A549 (cell line): Measurements from ENCODE around the gene MYH10. TPM values are rescaled to one million over a fixed set of nuclear protein-coding genes. Genes with fewer than 3 reads are reported as not detected.

Source experiments
- ATAC-seq, 2 experiments: fragments of 200-7000 bp in 1 of 2; fragments of >200 bp in 1 of 2; cut with Nextera tagmentation in 1 of 2; cut with Tn5 transposase in 1 of 2; 3 replicates each; pipeline versions ENCODE4 v1.8.0 to v1.9.1; 2018 to 2020; ENCODE audit warnings: mild to moderate bottlenecking in 1 of 2, moderate library complexity in 1 of 2
- CTCF ChIA-PET: fragments of 300-600 bp; sonication (Branson Sonifier 250); formaldehyde crosslinking; extraction: SDS; loops from one replicate; lab custom pipeline; 2021; ENCODE audit warnings: antibody characterized with exemption, inconsistent platforms; lab: Yijun Ruan, JAX
- POLR2A ChIA-PET: fragments of 350-600 bp; formaldehyde crosslinking; extraction: SDS; loops from one replicate; lab custom pipeline; 2021; ENCODE audit warnings: antibody characterized with exemption, inconsistent platforms; lab: Yijun Ruan, JAX
- DNase-seq, 2 experiments: peaks; one replicate each; pipeline versions ENCODE4 v3.0.0 to v3.0.0-alpha.2; 2011 to 2016; ENCODE audit warnings: low read depth in 1 of 2, low spot score in 1 of 2
- FAIRE-seq: peaks from 2 replicates; lab custom pipeline; 2011; peaks lifted over from hg19 to GRCh38; lab: Jason Lieb, UNC
- H3K27ac ChIP-seq, 2 experiments: fragments of >200 bp; sonication (Bioruptor Twin); formaldehyde crosslinking; 3 replicates each; pipeline ENCODE4 v1.5.1; 2016 to 2017
- H3K4me1 ChIP-seq: fragments of >200 bp; sonication (Bioruptor Twin); formaldehyde crosslinking; 3 replicates; pipeline ENCODE4 v1.6.1; 2016
- H3K4me2 ChIP-seq: fragments of >200 bp; sonication (Bioruptor Twin); formaldehyde crosslinking; 3 replicates; pipeline ENCODE4 v1.6.1; 2016
- H3K4me3 ChIP-seq: fragments of >200 bp; sonication (Bioruptor Twin); formaldehyde crosslinking; 3 replicates; pipeline ENCODE4 v1.5.1; 2016
- H3K9me3 ChIP-seq: fragments of >200 bp; sonication (Bioruptor Twin); formaldehyde crosslinking; 3 replicates; pipeline ENCODE4 v1.6.1; 2016
- CEBPB ChIP-seq, 2 experiments: fragments of >200 bp in 1 of 2; sonication (Bioruptor Twin) in 1 of 2; formaldehyde crosslinking in 1 of 2; IDR thresholded peaks; 2 replicates each; pipeline ENCODE4 v1.6.1; 2012 to 2016
- EHF ChIP-seq: fragments of 250-450 bp; sonication (Bioruptor Pico); IDR thresholded peaks from 2 replicates; pipeline ENCODE4 v1.5.0; 2020; ENCODE audit warnings: mild to moderate bottlenecking
- FOSB ChIP-seq: fragments of 250-450 bp; sonication (Bioruptor Pico); IDR thresholded peaks from 2 replicates; pipeline ENCODE4 v1.5.0; 2020; ENCODE audit warnings: mild to moderate bottlenecking, moderate library complexity
- HDAC2 ChIP-seq: fragments of 200-600 bp; sonication (generic); IDR thresholded peaks from 2 replicates; pipeline ENCODE4 v1.6.1; 2016
- HEYL ChIP-seq: fragments of 250-450 bp; sonication (Bioruptor Pico); IDR thresholded peaks from 2 replicates; pipeline ENCODE4 v1.8.0; 2021; ENCODE audit warnings: mild to moderate bottlenecking, moderate library complexity
- HOXA7 ChIP-seq: fragments of 250-450 bp; sonication (Bioruptor Pico); IDR thresholded peaks from 2 replicates; pipeline ENCODE4 v1.5.0; 2020; ENCODE audit warnings: mild to moderate bottlenecking, moderate library complexity
- HOXB13 ChIP-seq: fragments of 250-450 bp; sonication (Bioruptor Pico); IDR thresholded peaks from 2 replicates; pipeline ENCODE4 v1.5.0; 2020; ENCODE audit warnings: low read depth, mild to moderate bottlenecking, moderate library complexity
- JUN ChIP-seq, 2 experiments: fragments of >200 bp; sonication (Bioruptor Twin); formaldehyde crosslinking; IDR thresholded peaks; 2 replicates in 1 of 2; 3 replicates in 1 of 2; pipeline ENCODE4 v1.6.1; 2016 to 2017
- MAZ ChIP-seq: fragments of 150-350 bp; IDR thresholded peaks from 2 replicates; pipeline ENCODE4 v1.6.1; 2014; ENCODE audit warnings: antibody characterized with exemption, low read depth, low read length, borderline replicate concordance
- MYC ChIP-seq: IDR thresholded peaks from 2 replicates; pipeline ENCODE4 v1.6.1; 2012; ENCODE audit warnings: mild to moderate bottlenecking, inconsistent platforms, low read length, improper control_type of control experiment, borderline replicate concordance
- POLR2A ChIP-seq: IDR thresholded peaks from 2 replicates; pipeline ENCODE4 v1.6.1; 2012; ENCODE audit warnings: mild to moderate bottlenecking, low read length
- RAD21 ChIP-seq, 2 experiments: fragments of >200 bp in 1 of 2; sonication (Bioruptor Twin) in 1 of 2; formaldehyde crosslinking in 1 of 2; IDR thresholded peaks in 1 of 2; conservative IDR thresholded peaks in 1 of 2; 2 replicates in 1 of 2; 3 replicates in 1 of 2; pipeline ENCODE4 v1.6.1; 2012 to 2018; ENCODE audit warnings: inconsistent platforms in 1 of 2
- RNF2 ChIP-seq: fragments of 200-600 bp; sonication (generic); IDR thresholded peaks from 2 replicates; pipeline ENCODE4 v1.6.1; 2016; ENCODE audit warnings: low read depth, mild to moderate bottlenecking, antibody characterized with exemption, moderate library complexity, borderline replicate concordance
- SMC3 ChIP-seq: fragments of >200 bp; sonication (Bioruptor Twin); formaldehyde crosslinking; IDR thresholded peaks from 3 replicates; pipeline ENCODE4 v1.6.1; 2018; ENCODE audit warnings: inconsistent platforms
- ZC3H11A ChIP-seq: fragments of 450-650 bp; IDR thresholded peaks from 2 replicates; pipeline ENCODE4 v1.6.1; 2014; ENCODE audit warnings: antibody characterized with exemption, mild to moderate bottlenecking
- WGBS: methylation state at CpG from one replicate; pipeline ENCODE4 v1.1.6; 2017; ENCODE audit errors: missing lambda C conversion rate; 5-methylcytosine and 5-hydroxymethylcytosine counted together
- polyA plus RNA-seq, 4 experiments: library from polyadenylated mRNA; depleted of rRNA in 3 of 4; stranded (reverse); fragments of >200 nt; fragmentation: RNase III in 1 of 4; extraction: RNeasy Plus Mini Kit Qiagen cat#74134 plus additional on column Dnase treatment in 1 of 4; gene quantifications; 2 replicates in 3 of 4; 3 replicates in 1 of 4; pipeline ENCODE4 v1.2.3, GENCODE V29; 2011 to 2017
- TF ChIP-seq, protein P1 (sequence below): fragments of 250-450 bp; sonication (Bioruptor Pico); IDR thresholded peaks from 2 replicates; pipeline ENCODE4 v1.5.0; 2021; ENCODE audit warnings: mild to moderate bottlenecking, moderate library complexity, borderline replicate concordance
- TF ChIP-seq, protein P2 (sequence below): fragments of 250-450 bp; sonication (Bioruptor Pico); IDR thresholded peaks from 2 replicates; pipeline ENCODE4 v1.5.0; 2020; ENCODE audit warnings: low read depth, mild to moderate bottlenecking, moderate library complexity
- TF ChIP-seq, protein P3 (sequence below): fragments of >200 bp; sonication (Bioruptor Twin); formaldehyde crosslinking; IDR thresholded peaks from 3 replicates; pipeline ENCODE4 v1.5.1; 2016
- TF ChIP-seq, protein P4 (sequence below): IDR thresholded peaks from 2 replicates; pipeline ENCODE4 v1.6.1; 2012
- TF ChIP-seq, protein P5 (sequence below): fragments of >200 bp; sonication (Bioruptor Twin); formaldehyde crosslinking; IDR thresholded peaks from 3 replicates; pipeline ENCODE4 v1.6.1; 2016
- TF ChIP-seq, protein P6 (sequence below): fragments of >200 bp; sonication (Bioruptor Twin); formaldehyde crosslinking; IDR thresholded peaks from 2 replicates; pipeline ENCODE4 v1.6.1; 2016

The MYH10 gene
- polyA plus RNA-seq, 2 of the 4 experiments (the other 2 are of a cell fraction), result 26.5 to 28.3 TPM

DNA sequence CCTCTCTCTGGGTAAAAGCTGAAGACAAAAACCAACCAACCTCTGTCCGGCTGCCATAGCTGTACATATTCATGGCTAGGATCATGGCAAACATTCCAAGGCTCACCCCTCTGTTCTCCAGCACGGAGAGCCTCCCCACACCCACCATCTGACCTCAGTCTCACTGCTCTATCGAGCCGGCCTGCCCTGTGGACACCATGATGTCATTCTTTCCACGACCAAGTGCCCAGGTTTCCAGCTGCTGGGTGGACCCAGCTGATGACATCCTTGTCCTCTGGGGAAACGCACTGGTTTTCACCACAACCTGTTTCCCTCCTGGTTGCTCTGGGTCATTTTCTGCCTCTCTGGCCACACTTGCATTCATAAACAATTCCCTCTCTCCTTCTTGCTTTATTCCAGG is 127.2 kb downstream of the MYH10 start:
- no peak for ATAC-seq
- TF ChIP-seq HDAC2 (no peak), ZC3H11A (no peak), RAD21 (conservative IDR thresholded peaks at IDR 0.05 in 1 of 2, IDR thresholded peaks at IDR 0.05 in 1 of 2) (no peak), MAZ (no peak), JUN (IDR thresholded peaks at IDR 0.05) (no peak), HEYL (CRISPR knock-in tag) (no peak)
- TF ChIP-seq, protein P1, sequence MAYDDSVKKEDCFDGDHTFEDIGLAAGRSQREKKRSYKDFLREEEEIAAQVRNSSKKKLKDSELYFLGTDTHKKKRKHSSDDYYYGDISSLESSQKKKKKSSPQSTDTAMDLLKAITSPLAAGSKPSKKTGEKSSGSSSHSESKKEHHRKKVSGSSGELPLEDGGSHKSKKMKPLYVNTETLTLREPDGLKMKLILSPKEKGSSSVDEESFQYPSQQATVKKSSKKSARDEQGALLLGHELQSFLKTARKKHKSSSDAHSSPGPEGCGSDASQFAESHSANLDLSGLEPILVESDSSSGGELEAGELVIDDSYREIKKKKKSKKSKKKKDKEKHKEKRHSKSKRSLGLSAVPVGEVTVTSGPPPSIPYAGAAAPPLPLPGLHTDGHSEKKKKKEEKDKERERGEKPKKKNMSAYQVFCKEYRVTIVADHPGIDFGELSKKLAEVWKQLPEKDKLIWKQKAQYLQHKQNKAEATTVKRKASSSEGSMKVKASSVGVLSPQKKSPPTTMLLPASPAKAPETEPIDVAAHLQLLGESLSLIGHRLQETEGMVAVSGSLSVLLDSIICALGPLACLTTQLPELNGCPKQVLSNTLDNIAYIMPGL (CRISPR knock-in tag), result no peak
- TF ChIP-seq, protein P2, sequence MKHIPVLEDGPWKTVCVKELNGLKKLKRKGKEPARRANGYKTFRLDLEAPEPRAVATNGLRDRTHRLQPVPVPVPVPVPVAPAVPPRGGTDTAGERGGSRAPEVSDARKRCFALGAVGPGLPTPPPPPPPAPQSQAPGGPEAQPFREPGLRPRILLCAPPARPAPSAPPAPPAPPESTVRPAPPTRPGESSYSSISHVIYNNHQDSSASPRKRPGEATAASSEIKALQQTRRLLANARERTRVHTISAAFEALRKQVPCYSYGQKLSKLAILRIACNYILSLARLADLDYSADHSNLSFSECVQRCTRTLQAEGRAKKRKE (CRISPR knock-in tag), result no peak
- ChIA-PET POLR2A (no interaction called here), CTCF (interaction anchor here (0.9 to 1.4 kb wide), 2 partner anchors 10 to 236 kb away, joined by 3 read pairs; no protein-coding TSS in a partner anchor)
- no peaks in the 10 kb centered on the region for H3K9me3 ChIP-seq
- FAIRE-seq, result no peak
- H3K27ac ChIP-seq, result no peak overlapping the region
- DNase-seq, result no peak
- no peak overlapping the region for H3K4me3 ChIP-seq
- H3K4me2 ChIP-seq, result no peak overlapping the region
- WGBS, result 83% methylated on average over 6 of the region's 6 CpGs
- H3K4me1 ChIP-seq, result no peaks in the 10 kb centered on the region

DNA sequence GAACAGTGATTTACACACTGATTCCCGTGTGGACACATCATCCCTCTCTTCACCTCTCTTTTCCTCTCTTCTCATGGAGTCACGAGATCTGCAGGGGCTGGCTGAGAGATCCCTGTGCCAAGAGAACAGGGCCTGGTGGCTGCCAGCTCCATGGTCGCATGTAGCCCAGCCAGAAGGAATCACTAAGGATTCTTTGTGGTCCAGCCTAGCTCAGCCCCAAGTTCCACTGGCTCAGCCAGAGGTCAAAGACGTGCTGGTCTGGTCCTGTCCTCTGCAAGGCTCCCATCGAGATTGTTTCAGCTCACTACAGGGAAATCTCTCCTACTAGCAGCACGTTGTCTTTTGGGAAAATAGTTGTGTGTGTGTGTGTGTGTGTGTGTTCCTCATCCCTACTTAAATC is 128.4 kb downstream of the MYH10 start:
- no peaks in the 10 kb centered on the region for H3K9me3 ChIP-seq
- no peaks in the 10 kb centered on the region for H3K4me1 ChIP-seq
- TF ChIP-seq, protein P3, sequence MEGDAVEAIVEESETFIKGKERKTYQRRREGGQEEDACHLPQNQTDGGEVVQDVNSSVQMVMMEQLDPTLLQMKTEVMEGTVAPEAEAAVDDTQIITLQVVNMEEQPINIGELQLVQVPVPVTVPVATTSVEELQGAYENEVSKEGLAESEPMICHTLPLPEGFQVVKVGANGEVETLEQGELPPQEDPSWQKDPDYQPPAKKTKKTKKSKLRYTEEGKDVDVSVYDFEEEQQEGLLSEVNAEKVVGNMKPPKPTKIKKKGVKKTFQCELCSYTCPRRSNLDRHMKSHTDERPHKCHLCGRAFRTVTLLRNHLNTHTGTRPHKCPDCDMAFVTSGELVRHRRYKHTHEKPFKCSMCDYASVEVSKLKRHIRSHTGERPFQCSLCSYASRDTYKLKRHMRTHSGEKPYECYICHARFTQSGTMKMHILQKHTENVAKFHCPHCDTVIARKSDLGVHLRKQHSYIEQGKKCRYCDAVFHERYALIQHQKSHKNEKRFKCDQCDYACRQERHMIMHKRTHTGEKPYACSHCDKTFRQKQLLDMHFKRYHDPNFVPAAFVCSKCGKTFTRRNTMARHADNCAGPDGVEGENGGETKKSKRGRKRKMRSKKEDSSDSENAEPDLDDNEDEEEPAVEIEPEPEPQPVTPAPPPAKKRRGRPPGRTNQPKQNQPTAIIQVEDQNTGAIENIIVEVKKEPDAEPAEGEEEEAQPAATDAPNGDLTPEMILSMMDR, result no peak
- no peak for TF ChIP-seq MYC
- no peak for TF ChIP-seq POLR2A
- TF ChIP-seq, protein P4, sequence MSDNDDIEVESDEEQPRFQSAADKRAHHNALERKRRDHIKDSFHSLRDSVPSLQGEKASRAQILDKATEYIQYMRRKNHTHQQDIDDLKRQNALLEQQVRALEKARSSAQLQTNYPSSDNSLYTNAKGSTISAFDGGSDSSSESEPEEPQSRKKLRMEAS, result no peak
- TF ChIP-seq CEBPB (IDR thresholded peaks at IDR 0.05), result no peak
- TF ChIP-seq SMC3, result no peak
- TF ChIP-seq, protein P5, sequence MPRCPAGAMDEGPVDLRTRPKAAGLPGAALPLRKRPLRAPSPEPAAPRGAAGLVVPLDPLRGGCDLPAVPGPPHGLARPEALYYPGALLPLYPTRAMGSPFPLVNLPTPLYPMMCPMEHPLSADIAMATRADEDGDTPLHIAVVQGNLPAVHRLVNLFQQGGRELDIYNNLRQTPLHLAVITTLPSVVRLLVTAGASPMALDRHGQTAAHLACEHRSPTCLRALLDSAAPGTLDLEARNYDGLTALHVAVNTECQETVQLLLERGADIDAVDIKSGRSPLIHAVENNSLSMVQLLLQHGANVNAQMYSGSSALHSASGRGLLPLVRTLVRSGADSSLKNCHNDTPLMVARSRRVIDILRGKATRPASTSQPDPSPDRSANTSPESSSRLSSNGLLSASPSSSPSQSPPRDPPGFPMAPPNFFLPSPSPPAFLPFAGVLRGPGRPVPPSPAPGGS, result no peak
- no peak for TF ChIP-seq HOXA7
- TF ChIP-seq, protein P6, sequence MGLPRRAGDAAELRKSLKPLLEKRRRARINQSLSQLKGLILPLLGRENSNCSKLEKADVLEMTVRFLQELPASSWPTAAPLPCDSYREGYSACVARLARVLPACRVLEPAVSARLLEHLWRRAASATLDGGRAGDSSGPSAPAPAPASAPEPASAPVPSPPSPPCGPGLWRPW, result no peak
- no peak for TF ChIP-seq EHF (CRISPR knock-in tag)
- no peak for TF ChIP-seq FOSB (CRISPR knock-in tag)
- TF ChIP-seq HOXB13 (CRISPR knock-in tag), result no peak
- no peak for TF ChIP-seq HEYL (CRISPR knock-in tag)
- no peak for TF ChIP-seq RNF2
- ChIA-PET POLR2A (no interaction called here), CTCF (interaction anchor here (0.6 to 2.0 kb wide), 6 partner anchors 8 to 788 kb away, joined by 3 to 5 read pairs (median 4); no protein-coding TSS in a partner anchor)
- WGBS, result 83% methylated on average over 6 of the region's 6 CpGs
- no peak; a peak in 1 of 6 replicates for ATAC-seq
- no peak overlapping the region for H3K27ac ChIP-seq
- H3K4me3 ChIP-seq, result no peak overlapping the region
- no peak for FAIRE-seq
- DNase-seq, result no peak
- no peak overlapping the region for H3K4me2 ChIP-seq
